ENCODE results near the gene RUSF1.
"Not testable (repeated sequence)": the region's sequence is repeated elsewhere in the genome, so short reads cannot be mapped to it uniquely, and the experiment has no call there.

RUSF1 gene

DNA sequence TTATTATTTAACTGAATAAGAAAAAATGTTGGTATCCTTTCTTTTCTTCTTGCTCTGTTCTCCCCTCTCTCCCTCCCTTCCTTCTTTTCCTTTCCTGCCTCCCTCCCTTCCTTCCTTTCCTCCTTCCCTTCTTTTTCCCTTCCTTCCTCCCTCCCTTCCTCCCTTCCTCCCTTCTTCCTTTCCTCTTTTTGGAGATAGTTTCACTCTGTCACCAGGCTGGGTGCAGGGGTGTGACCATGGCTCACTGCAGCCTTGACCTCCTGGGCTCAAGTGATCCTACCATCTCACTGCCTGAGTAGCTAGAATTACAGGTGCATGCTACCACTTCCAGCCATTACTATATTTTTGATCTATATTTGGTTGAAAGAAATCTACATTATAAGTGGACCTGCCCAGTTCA is 5.7 kb upstream of the RUSF1 start:
- DNase-seq: no peak

DNA sequence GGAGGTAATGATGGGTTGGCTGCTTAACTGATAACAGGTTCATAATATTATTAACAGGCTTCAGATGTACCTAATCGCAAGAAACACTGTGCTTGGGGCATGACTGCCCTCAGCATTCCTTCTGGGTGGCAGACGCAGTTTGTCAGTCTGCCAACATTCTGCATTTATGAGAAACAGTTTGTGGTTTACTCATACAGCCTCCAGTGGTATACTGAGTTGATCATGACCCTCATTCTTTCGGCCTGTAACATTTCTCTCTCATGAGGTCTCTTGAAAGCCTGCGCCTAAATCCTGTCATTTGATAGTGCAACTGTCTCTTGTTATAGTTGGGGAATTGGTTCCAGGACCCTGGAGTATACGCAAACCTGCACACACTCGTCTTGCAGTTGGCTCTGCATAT is 4.9 kb upstream of the RUSF1 start:
- DNase-seq: no peak

DNA sequence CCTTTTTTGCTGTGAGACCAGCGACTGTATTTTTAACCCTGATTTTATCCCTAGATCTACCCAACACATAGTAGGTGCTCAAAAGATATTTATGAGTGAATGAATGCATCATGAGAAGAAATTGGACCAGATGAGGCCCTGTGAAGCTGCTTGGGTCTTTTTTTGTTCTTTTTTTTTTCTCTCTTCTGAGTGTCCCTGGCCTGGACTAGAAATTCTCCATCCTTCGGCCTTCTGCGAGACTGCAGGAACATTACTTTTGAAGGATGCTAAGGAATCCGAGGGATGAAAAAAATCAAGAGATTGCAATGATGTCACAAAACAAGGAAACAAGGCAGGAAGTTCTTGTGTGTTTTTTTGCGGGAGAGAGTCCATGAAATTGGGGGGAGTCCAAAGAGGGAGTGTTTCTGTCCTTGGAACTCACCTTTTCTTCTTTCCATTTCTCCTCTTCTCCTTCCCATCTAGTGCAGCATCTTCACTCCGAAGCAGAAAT is 560 bp upstream of the RUSF1 start:
- no peak for DNase-seq

DNA sequence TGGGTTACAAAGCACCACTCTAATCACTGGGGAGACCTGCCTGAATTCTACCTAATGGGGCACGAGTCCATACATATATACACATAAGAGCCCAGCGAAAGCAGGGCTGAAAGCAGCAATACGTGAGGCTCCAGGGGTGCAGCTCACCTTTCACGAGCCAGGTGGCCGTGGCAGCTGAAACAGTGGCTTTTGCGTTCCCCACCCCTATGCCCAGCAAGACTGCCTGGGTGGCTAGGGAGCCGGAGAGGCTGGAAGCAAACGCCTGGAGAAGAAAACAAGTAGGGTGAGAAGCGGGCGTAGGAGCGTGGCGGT is 618 bp downstream of the RUSF1 start:
- no peak for DNase-seq

DNA sequence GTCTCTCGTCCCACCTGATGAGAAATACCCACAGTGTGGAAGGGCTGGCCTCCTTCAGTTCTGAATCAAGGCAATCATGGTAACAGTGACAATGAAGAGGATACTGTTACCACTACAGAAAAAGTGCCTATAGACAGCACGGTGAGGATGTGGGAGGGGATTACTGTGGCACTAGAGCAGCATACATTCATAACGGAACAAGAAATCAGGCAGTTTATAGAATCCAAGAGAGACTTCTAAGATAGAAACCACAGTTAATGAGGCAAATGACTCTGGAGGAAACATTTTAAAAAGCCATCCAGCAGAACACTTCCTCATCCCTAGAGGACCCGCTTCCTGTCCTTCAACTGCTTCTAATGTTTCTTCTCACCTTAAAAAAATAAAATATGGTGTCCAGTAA is 2.7 kb downstream of the RUSF1 start:
- no peak for DNase-seq

DNA sequence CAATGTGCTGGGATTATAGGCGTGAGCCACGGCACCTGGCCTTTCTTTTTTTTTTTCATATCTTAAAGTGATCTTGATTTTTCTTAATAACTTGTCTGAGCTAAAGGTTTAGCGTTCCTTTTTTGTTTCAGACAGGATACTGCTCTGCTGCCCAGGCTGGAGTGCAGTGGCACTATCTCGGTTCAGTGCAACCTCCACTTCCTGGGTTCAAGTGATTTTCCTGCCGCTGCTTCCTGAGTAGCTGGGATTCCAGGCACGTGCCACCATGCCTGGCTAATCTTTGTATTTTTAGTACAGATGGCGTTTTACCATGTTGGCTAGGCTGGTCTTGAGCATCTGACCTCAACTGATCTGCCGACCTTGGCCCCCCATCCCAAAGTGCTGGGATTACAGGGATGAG is 4.0 kb downstream of the RUSF1 start:
- DNase-seq: no peak

DNA sequence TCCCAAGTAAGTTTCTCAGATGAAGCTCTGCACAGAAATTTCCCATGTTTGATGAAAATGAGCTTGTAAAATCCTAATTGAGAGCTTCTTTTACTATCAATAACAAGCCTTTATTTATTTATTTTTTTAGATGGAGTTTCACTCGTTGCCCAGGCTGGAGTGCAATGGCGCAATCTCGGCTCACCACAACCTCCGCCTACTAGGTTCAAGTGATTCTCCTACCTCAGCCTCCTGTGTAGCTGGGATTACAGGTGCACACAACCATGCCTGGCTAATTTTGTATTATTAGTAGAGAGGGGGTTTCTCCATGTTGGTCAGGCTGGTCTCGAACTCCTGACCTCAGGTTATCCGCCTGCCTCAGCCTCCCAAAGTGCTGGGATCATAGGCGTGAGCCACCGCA is 4.6 kb downstream of the RUSF1 start:
- DNase-seq: not testable (repeated sequence)

DNA sequence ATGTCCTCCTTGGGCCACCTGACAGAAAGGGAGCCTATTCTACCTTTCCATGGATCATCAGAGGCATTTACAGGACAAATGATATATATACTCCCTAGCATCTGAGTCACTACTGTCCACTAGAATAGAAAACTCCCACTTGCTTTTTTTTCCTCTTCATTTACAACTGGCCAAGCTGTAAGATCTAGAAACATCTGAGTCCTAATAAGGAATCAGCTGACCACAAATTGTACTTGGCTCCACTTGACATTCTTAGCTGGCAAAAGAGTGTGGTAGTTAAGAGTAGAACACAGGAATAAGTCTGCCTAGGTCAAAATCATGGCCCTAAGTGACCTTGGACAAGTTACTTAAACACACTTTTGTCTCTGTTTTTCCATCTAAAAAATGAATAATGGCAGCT is 5.2 kb downstream of the RUSF1 start:
- DNase-seq: no peak

DNA sequence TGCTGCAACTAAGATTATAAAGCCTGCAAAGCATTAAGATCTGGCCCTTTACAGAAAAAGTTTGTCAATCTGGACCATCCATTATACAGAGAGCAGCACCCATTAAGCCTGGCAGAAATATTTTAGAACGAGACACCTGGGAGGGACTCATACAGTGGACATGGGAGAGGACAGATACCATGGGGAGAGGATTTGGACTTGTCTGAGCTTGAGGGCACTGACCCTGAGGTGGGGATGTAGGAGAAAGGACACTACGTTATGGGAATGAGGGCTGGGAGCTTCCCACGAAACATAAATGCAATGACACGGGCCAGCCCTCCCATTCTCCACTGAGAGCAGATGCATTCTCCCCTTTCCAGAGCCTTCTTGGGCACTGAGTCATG is 6.2 kb downstream of the RUSF1 start:
- no peak for DNase-seq

DNA sequence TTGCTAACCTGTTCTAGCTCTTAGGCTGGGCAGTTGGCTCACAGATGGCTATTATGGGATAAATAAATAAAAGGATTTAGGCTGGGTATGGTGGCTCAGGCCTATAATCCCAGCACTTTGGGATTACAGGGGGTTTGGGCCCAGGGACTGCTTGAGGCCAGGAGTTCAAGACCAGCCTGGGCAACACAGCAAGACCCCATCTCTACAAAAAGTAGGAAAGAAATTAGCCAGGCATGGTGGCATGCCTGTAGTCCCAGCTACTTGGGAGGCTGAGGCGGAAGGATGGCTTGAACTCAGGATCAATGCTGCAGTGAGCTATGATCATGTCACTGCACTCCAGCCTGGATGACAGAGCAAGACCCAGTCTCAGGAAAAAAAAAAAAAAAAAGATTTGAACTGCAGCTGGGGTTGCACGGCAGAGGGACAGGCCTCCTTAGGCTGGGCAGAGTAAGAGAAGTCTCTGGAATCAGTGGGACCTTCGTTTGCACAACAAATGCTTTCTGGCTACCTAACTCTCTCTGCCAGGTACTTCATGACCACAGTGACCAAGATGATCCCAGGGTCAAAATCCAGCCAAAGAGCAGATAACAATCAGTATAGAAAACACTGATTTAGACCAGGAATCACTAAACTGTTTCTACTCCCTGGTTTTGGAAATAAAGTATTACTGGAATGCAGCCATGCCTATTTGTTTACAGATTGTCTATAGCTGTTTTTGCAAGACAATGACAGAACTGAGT is 6.8 kb downstream of the RUSF1 start:
- no peak for DNase-seq

DNA sequence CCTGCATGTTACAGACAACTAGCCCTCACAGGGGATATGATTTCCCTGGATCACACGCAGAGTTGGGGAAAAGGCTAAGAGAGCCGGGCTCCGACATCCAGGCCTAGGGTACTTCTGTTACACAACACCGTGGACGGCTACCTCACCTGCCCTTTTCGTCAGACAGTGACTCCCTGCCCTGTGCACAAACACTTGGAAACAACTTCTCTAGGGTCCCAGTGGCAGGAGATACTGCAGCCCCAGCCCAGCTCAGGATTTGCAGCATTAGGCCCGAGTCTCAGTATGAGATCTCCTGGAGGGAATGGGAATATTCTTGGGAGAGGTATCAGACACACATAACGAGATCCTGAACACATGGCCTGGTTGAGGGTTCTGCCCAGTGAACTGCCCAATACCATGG is 8.3 kb downstream of the RUSF1 start:
- no peak for DNase-seq

DNA sequence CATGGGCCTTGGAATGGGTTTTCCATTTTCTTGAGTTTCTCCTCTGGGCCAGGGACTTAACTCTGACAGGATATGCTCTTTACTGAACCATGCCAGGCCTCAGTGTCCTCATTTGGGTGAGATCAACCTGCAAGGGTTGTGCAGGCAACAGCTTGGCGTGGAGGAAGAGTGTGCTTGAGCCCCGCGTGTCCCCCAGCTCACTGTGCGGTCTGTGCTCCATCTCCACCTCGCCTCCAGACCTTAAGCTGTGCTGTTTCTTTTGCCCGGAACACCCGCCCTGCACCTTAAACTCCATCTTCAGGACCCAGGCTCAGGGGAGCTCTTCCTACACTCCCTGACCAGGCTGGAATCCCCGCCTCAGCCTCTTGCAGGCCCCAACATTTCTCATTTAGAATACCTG is 9.7 kb downstream of the RUSF1 start:
- DNase-seq: no peak

DNA sequence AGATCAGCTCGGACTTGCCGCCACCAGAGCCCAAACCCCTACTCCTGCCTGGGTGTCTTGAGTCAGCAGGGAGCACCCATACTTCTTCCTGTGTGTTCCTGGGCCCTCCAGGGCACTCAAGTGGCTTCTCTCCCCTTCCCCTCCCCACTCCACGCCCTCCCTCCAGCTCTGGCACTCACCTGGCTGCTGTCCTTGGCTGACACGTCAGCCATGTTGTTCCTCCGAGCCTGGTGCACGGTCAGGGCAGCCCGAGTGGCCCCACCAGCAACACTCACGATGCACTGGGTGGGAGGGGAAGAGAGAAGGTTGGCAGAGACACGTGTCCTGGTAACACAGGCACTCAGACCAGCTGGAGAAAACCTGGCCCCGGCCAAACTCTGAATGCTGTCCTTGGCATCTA is 11.5 kb downstream of the RUSF1 start:
- no peak for DNase-seq

DNA sequence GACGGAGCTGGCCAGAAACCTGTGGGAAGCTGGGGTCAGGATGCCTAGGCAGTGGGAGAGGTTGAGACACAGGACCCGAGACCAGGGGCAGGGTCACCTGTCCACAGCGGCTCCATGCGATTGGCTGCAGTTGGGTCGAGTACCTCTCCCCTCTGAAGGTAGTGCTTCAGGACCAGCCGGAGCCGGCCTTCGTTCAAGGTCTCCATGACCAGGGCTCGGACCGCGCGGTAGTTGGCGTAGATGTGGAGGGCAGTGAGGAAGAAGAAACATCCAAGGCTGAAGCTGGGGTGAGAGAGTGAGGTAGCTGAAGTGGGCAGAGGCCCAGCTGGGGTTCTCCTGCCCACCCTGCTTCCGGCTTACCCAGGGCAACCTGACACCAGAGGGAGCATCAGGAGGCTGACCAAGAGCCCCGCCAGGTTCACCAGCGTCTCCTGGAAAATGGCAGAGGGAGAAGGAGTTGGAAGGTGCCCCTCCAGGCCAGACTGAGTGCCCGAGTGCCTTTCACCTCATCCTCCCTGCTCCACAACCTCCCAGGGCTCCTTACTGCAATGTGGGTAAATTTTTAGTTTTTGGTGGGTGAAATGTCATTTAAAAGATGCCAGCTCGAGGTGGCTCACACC is 14.6 kb downstream of the RUSF1 start:
- no peak for DNase-seq

DNA sequence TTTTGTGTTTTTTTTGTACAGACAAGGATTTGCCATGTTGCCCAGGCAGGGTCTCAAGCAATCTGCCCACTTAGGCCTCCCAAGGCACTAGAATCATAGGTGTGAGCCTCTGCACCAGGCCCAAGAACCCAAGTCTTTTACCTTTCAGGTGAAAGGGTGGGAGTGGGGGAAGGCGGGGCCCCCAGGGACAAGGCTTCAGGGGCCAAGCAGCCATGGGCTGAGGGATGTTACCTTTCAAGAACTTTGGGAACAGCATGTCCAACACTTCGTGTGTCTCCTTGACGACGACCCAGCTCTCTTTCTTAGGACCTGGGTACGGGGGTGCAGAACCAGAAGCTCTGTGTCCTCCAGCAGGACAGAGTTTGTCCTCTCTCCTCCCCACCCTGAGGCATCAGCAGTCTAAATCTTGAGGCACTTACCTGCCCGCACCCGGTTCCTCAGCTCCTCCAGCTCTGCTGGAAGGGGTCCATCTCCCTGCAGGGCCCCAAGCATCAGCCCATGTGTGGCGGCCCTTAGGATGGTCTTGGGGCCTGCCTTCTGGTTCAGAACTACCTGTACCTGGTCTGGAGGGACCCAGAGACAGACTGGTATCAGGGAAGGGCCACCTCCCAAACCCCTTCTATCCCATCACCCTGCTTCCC is 16.3 kb downstream of the RUSF1 start:
- no peak for DNase-seq

DNA sequence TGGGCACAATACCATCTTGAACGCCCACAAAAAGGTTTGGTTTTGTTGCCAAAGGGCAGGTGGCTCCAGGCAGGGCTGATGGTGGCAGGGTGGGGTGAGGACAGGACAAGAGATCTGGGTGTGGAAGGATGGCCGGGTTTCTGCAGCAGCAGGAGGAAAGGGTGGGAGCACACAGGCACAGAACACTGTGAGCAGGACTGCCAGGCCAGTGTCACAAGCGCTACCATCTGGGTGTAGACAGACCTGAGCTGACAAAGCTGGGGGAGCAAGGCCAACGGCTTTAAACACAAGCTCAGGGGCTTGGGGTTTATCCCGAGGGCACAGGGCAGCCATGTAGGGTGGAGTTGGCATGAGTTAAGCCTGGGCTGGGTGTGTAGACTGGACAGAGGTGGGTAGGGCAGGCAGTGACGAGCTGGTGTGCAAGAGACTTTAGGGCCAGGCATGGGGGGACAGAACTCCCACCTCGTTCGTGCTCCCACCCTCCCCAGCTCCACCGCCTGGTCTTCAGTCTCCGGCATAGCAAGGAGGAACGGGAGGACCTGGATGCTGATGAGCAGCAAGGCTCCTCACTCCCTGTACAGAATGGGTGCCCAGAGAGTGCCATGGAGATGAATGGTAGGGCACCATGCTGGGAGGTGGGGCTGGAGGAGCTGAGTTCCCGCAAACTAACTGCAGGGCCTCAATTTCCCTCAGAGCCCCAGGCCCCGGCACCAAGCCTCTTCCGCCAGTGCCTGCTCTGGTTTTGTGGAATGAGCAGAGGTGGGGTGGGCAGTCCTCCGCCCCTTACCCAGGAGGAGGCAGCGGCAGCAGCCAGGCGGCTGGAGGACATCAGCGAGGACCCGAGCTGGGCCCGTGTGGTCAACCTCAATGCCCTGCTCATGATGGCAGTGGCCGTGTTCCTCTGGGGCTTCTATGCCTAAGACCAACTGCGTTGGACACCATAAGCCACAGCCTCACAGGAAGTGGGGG is 18.3 kb downstream of the RUSF1 start:
- no peak for DNase-seq

DNA sequence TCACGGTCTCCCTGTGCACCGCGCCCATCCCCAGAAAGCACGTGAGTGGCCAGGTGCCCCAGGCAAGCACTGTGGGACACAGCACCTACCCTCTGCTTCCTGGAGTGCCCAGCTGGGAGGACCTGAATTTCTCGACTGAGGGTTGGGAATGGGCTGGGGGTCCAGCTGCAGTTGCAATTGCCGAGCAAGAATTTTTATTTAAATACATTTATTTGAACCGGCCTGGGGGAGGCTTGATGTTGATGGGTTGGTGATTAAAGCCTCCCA is 19.0 kb downstream of the RUSF1 start:
- no peak for DNase-seq

DNA sequence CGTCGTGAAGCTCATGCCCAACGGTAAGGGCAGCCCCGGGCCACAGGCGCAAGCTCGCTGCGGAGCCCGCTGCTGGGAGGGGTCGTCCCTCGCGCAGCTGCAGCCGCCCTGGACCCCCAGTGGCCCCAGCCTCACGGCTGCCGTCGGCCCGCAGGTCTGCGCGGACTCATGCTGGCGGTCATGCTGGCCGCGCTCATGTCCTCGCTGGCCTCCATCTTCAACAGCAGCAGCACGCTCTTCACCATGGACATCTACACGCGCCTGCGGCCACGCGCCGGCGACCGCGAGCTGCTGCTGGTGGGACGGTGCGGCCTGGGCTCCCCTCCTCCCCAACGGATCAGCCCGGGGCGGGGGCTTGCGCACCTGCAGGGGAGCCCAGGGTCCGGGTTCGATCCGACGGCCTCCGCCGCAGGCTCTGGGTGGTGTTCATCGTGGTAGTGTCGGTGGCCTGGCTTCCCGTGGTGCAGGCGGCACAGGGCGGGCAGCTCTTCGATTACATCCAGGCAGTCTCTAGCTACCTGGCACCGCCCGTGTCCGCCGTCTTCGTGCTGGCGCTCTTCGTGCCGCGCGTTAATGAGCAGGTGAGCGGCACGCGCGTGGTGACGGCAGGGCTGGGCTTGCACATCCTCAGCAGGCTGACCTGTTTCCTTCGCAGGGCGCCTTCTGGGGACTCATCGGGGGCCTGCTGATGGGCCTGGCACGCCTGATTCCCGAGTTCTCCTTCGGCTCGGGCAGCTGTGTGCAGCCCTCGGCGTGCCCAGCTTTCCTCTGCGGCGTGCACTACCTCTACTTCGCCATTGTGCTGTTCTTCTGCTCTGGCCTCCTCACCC is 19.5 kb downstream of the RUSF1 start:
- no peak for DNase-seq

DNA sequence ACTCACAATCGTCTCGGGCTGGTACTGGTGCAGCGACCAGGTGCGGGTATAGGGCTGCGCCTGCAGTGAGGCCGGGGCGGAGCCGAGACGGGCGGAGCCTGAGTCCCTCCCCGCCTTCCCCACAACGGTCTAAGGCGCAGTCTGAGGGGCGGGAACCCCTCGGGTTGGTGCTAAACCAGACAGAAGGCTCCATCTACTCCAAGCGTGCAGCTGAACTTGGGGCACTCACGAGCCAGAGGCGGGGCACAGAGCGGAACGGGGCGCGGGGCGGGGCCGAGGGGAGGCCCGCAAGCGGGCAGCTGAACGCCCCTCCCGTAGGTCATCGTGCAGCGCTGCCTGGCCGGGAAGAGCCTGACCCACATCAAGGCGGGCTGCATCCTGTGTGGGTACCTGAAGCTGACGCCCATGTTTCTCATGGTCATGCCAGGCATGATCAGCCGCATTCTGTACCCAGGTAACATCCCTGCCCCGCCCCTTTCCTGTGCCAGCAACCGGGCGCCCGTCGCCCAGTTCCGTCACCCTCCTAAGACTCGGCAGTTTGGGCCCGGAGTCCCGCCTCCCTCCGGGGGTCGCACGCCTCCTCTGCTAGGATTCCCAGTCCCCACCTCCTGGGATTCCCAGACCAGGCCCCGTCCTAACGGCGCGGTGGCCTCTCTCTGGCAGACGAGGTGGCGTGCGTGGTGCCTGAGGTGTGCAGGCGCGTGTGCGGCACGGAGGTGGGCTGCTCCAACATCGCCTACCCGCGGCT is 20.3 kb downstream of the RUSF1 start:
- peak; percentile 67 to 71 for DNase-seq

DNA sequence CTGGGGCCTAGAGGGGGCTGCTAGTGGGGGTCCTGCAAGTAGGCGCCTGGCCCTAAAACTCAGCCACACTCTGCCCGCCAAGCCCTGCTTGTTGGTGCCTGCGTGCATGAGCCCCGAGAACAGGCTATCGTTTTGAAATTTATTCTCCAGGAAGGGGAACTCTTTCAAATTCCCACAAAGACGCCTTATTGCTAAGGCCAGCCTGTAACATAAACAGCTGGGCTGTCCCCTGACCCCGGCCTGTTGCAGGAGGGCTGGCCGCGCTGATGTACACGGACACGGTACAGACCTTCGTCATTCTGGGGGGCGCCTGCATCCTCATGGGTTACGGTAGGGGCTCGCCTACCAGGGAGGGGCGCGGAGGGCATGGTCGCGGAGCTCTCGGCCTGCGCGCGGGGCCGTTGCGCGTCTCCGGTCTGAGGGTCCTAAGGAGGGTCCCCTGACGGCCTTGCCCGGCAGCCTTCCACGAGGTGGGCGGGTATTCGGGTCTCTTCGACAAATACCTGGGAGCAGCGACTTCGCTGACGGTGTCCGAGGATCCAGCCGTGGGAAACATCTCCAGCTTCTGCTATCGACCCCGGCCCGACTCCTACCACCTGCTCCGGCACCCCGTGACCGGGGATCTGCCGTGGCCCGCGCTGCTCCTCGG is 21.0 kb downstream of the RUSF1 start:
- DNase-seq: no peak

DNA sequence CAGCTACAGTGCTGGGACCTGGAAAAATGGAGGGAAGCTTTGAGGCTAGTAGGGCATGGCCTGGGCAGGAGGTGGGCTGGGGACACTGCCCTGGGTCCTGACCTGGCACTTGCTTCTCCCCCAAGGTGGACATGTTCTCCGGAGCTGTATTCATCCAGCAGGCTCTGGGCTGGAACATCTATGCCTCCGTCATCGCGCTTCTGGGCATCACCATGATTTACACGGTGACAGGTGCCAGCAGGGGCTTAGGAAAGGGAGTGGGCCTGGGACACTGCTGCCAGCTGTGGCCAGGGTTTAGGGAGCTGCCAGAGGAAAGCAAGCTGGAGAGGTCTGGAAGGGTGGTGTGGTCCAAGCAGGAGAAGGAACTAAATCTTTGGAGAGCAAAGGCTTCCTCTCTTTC is 22.1 kb downstream of the RUSF1 start:
- DNase-seq: no peak
